GM21526 (cell line): ENCODE data around the gene YDJC.
"Not testable (repeated sequence)": the region's sequence is repeated elsewhere in the genome, so short reads cannot be mapped to it uniquely, and the experiment has no call there.

Experiments used
- ATAC-seq: cut with Tn5 transposase; IDR thresholded peaks from one replicate; pipeline ENCODE4 v1.9.1; 2021; ENCODE audit warnings: moderate library complexity; ENCODE audit not compliant: unreplicated experiment, low FRiP score

Gene YDJC

GRCh38 chr22:21582801-21583740 lies 46.8 kb downstream of the YDJC start:
- no peak for ATAC-seq

DNA sequence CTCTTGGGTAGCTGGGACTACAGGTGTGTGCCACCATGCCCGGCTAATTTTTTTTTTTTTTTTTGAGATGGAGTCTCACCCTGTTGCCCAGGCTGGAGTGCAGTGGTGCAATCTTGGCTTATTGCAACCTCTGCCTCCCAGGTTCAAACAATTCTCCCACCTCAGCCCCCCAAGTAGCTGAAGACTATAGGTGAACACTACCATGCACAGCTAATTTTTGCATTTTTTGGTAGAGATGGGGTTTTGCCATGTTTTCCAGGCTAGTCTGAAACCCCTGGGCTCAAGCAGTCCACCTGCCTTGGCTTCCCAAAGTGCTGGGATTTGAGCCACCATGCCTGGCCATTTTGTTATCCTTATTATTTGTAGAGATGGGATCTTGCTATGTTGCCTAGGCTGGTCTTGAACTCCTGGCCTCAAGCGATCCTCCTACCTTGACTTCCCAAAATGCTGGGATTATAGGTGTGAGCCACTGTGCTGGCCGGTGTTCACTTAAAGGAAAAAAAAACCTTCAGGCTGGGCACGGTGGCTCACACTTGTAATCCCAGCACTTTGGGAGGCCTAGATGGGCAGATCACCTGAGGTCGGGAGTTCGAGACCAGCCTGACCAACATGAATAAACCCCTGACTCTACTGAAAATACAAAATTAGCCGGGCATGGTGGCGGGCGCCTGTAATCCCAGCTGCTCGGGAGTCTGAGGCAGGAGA lies 48.7 kb downstream of the YDJC start:
- not testable (repeated sequence) for ATAC-seq

- ATAC-seq: not testable (repeated sequence)
These were observed 49.2 kb downstream of the YDJC start for GRCh38 chr22:21580623-21581007.

- no peak for ATAC-seq
These were observed 50.4 kb downstream of the YDJC start for GRCh38 chr22:21579474-21579851.
